ENCODE measurements around the gene POC5. TPM values are rescaled to one million over a fixed set of nuclear protein-coding genes. Genes with fewer than 3 reads are reported as not detected.

Gene POC5
- total and polyA plus RNA-seq, 9 donors, result 8.3 to 14.4 (median 12.1) TPM

DNA sequence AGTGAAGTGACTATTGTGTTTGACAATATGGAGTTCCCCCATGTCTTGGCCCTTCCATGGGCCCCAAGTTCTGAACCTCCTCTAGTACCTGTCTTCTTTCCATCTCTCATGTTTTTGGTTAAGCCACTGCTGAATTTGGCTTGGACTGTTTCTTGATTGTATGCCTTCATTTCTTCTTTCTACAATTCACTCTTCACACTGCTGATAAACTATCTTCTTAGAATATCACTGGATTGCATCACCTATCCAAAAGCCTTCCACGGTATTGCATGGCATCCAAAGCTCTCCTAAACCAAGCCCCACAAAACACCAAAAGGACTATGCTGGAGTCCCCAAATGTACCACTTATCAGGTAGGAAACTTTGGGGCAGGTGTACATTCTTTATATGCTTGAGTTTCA is 4.3 kb upstream of the POC5 start:
- 64 to 77% (median 75%) methylated on average over 1 of the region's 1 CpG for WGBS, 3 donors
- no peak for DNase-seq
- no peaks in the 10 kb centered on the region for H3K9me3 ChIP-seq
- TF ChIP-seq, protein P1, sequence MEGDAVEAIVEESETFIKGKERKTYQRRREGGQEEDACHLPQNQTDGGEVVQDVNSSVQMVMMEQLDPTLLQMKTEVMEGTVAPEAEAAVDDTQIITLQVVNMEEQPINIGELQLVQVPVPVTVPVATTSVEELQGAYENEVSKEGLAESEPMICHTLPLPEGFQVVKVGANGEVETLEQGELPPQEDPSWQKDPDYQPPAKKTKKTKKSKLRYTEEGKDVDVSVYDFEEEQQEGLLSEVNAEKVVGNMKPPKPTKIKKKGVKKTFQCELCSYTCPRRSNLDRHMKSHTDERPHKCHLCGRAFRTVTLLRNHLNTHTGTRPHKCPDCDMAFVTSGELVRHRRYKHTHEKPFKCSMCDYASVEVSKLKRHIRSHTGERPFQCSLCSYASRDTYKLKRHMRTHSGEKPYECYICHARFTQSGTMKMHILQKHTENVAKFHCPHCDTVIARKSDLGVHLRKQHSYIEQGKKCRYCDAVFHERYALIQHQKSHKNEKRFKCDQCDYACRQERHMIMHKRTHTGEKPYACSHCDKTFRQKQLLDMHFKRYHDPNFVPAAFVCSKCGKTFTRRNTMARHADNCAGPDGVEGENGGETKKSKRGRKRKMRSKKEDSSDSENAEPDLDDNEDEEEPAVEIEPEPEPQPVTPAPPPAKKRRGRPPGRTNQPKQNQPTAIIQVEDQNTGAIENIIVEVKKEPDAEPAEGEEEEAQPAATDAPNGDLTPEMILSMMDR (IDR thresholded peaks at IDR 0.05), result no peak
- TF ChIP-seq POLR2A (IDR thresholded peaks at IDR 0.05) (no peak), EP300 (IDR thresholded peaks at IDR 0.05) (no peak)
- no peaks in the 10 kb centered on the region for H3K36me3 ChIP-seq
- no peaks in the 10 kb centered on the region for H3K4me1 ChIP-seq (ENCODE audit: insufficient read depth)
- intact Hi-C loops (cut with DNase I), result no loop called here
- H3K27ac ChIP-seq, result no peak overlapping the region
- H3K27me3 ChIP-seq, result no peaks in the 10 kb centered on the region
- no peak overlapping the region for H3K4me3 ChIP-seq

DNA sequence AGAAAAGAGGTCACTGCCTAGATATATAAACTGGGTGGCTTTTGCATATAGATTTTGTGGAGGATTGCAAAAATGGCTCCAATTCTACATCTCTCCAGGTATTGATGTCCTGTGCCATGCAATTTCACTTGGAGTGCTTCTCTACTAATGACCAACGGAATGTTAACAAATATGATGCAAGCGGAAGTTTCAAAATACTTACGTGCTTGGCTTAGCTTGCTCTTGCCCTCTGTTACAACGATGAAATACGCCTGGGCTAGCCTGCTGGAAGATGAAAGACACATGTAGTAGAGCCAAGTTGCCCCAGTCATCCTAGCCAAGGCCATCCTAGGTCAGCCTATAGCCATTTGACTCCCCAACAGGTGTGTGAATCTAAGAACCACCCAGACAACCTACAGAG is 3.6 kb upstream of the POC5 start:
- TF ChIP-seq, protein P1 (IDR thresholded peaks at IDR 0.05), result no peak
- TF ChIP-seq POLR2A (IDR thresholded peaks at IDR 0.05) (no peak), EP300 (IDR thresholded peaks at IDR 0.05) (no peak)
- DNase-seq, result no peak
- H3K27me3 ChIP-seq, result no peaks in the 10 kb centered on the region
- 73 to 85% (median 85%) methylated on average over 5 of the region's 5 CpGs for WGBS, 3 donors
- H3K27ac ChIP-seq, result no peak overlapping the region
- H3K36me3 ChIP-seq, result no peaks in the 10 kb centered on the region
- intact Hi-C loops (cut with DNase I), result no loop called here
- no peaks in the 10 kb centered on the region for H3K4me1 ChIP-seq (ENCODE audit: insufficient read depth)
- no peaks in the 10 kb centered on the region for H3K9me3 ChIP-seq
- no peak overlapping the region for H3K4me3 ChIP-seq

DNA sequence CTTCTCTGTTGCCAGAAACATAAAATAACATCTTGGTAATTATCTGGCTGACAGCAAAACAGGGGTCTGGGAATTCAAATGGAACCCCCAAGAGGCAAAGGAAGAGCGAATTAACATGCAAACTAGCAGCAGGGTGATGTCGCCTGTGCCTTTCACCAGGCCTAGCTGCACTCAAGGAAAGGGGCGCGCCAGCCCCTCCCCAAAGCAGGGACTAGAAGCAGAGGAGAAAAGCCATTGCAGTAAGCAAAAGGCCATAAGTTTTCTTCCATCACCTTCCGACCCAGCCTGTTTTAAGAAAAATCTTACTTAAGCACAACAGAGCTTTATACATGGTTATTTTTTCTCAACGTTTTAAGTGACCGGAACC is 539 bp downstream of the POC5 start:
- DNase-seq, result no peak
- Histone ChIP-seq H3K9me3 (no peaks in the 10 kb centered on the region), H3K4me3 (peak overlapping the region; percentile 93), H3K27me3 (no peaks in the 10 kb centered on the region), H3K36me3 (no peaks in the 10 kb centered on the region), H3K4me1 (ENCODE audit: insufficient read depth) (no peaks in the 10 kb centered on the region), H3K27ac (peak overlapping the region in 1 of 2 donors; percentile 67)
- intact Hi-C loops (cut with DNase I), result no loop called here
- WGBS, 3 donors, result 0 to 2% (median 1%) methylated on average over 7 of the region's 7 CpGs
- TF ChIP-seq, protein P1 (IDR thresholded peaks at IDR 0.05), result no peak
- TF ChIP-seq EP300 (IDR thresholded peaks at IDR 0.05) (no peak), POLR2A (IDR thresholded peaks at IDR 0.05) (no peak)

DNA sequence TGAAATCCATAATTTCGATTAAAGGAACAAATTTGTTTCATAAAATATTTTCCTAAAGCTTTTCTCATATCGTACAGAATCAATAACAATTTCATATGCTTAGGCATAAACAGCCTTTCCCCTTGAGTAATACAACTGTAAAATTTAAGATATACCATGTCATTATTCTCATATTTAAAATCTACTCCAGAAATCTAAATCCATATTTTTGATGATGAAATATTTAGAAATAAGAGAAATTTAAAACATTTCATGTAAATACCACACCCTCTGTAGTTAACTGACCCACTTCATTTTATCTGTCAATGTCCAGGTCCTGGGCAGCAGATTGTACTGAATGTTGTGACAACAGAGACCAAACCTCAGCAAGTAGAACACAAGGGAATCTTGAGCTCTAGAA is 5.1 kb downstream of the POC5 start:
- WGBS, 3 donors, result 94 to 96% (median 95%) methylated on average over 2 of the region's 2 CpGs
- no peaks in the 10 kb centered on the region for H3K9me3 ChIP-seq
- no peak overlapping the region for H3K27ac ChIP-seq
- TF ChIP-seq, protein P1 (IDR thresholded peaks at IDR 0.05), result no peak
- TF ChIP-seq EP300 (IDR thresholded peaks at IDR 0.05) (no peak), POLR2A (IDR thresholded peaks at IDR 0.05) (no peak)
- intact Hi-C loops (cut with DNase I), result no loop called here
- H3K36me3 ChIP-seq, result no peaks in the 10 kb centered on the region
- no peaks in the 10 kb centered on the region for H3K27me3 ChIP-seq
- no peak for DNase-seq
- H3K4me1 ChIP-seq (ENCODE audit: insufficient read depth), result no peaks in the 10 kb centered on the region
- no peak overlapping the region for H3K4me3 ChIP-seq

DNA sequence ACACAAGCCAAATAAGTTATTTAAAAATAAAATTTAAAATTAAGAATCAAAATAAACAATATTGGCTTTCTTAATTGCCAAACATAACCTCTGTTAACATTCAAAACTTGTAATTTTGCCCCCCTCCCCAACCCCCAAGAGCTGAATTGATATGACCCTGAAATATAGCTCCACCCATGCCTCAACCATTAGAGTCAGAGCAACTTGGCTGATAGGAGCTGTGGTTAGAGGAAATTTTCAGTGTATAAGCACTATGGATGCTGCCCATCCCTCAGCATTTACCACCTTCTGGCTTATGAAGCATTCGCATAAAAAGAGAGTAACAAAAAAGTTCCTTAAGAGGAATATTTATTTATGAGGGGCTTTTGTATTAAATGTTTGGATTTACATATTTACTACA is 6.1 kb downstream of the POC5 start:
- WGBS, 3 donors, result 97 to 100% (median 97%) methylated on average over 1 of the region's 1 CpG

More for the DNA sequence above, 6.1 kb downstream of the POC5 start:
- DNase-seq, result no peak
- no peaks in the 10 kb centered on the region for H3K36me3 ChIP-seq
- H3K4me1 ChIP-seq (ENCODE audit: insufficient read depth), result no peaks in the 10 kb centered on the region
- H3K9me3 ChIP-seq, result no peaks in the 10 kb centered on the region
- no peak overlapping the region for H3K27ac ChIP-seq
- TF ChIP-seq, protein P1 (IDR thresholded peaks at IDR 0.05), result no peak
- TF ChIP-seq POLR2A (IDR thresholded peaks at IDR 0.05) (no peak), EP300 (IDR thresholded peaks at IDR 0.05) (no peak)
- H3K27me3 ChIP-seq, result no peaks in the 10 kb centered on the region
- H3K4me3 ChIP-seq, result no peak overlapping the region
- intact Hi-C loops (cut with DNase I), result no loop called here

Data from ovary (tissue), 9 donors.